ENCODE results near the gene ANKRD28. TPM values are rescaled to one million over a fixed set of nuclear protein-coding genes. Genes with fewer than 3 reads are reported as not detected.

The ANKRD28 gene
- total and polyA plus RNA-seq, 2 donors from 2014 or later, result 9.8 to 72.4 TPM

- Histone ChIP-seq H3K4me1 (ENCODE audit: control insufficient read depth in 2 of 3, insufficient read depth in 2 of 3, low read depth in 1 of 3, low read length in 3 of 3) (no peaks in the 10 kb centered on the region), H3K4me3 (ENCODE audit: low read length in 3 of 3) (no peak overlapping the region), H3K9ac (ENCODE audit: low read length in 3 of 3) (no peak overlapping the region), H3K27ac (ENCODE audit: low read depth in 2 of 2, low read length in 2 of 2) (no peak overlapping the region), H3K9me3 (ENCODE audit: control insufficient read depth in 2 of 3, insufficient read depth in 1 of 3, low read length in 3 of 3) (no peaks in the 10 kb centered on the region), H3K27me3 (ENCODE audit: control insufficient read depth, insufficient read depth, low read length) (no peaks in the 10 kb centered on the region), H3K36me3 (ENCODE audit: control insufficient read depth in 2 of 3, insufficient read depth in 3 of 3, low read length in 3 of 3) (no peaks in the 10 kb centered on the region)
- intact Hi-C loops (cut with DNase I), result no loop called here
- DNase-seq (no peak), FAIRE-seq (no peak)
- no peak for TF ChIP-seq CTCF (IDR thresholded peaks at IDR 0.05; ENCODE audit: borderline replicate concordance, extremely low read depth, insufficient read depth)
Observed at GRCh38 chr3:15831927-15832326, 34.1 kb upstream of the ANKRD28 start.

GRCh38 chr3:15825016-15825415 lies 27.2 kb upstream of the ANKRD28 start:
- Histone ChIP-seq H3K27me3 (ENCODE audit: control insufficient read depth, insufficient read depth, low read length) (no peaks in the 10 kb centered on the region), H3K27ac (ENCODE audit: low read depth in 2 of 2, low read length in 2 of 2) (no peak overlapping the region), H3K4me3 (ENCODE audit: low read length in 3 of 3) (no peak overlapping the region), H3K9me3 (ENCODE audit: control insufficient read depth in 2 of 3, insufficient read depth in 1 of 3, low read length in 3 of 3) (no peaks in the 10 kb centered on the region), H3K36me3 (ENCODE audit: control insufficient read depth in 2 of 3, insufficient read depth in 3 of 3, low read length in 3 of 3) (no peaks in the 10 kb centered on the region), H3K4me1 (ENCODE audit: control insufficient read depth in 2 of 3, insufficient read depth in 2 of 3, low read depth in 1 of 3, low read length in 3 of 3) (no peaks in the 10 kb centered on the region), H3K9ac (ENCODE audit: low read length in 3 of 3) (no peak overlapping the region)
- FAIRE-seq, result no peak
- TF ChIP-seq CTCF (IDR thresholded peaks at IDR 0.05; ENCODE audit: borderline replicate concordance, extremely low read depth, insufficient read depth), result no peak
- intact Hi-C loops (cut with DNase I), result no loop called here
- DNase-seq, result no peak

- no peak for TF ChIP-seq CTCF (IDR thresholded peaks at IDR 0.05; ENCODE audit: borderline replicate concordance, extremely low read depth, insufficient read depth)
- H3K27ac ChIP-seq (ENCODE audit: low read depth in 2 of 2, low read length in 2 of 2), result no peak overlapping the region
- no peaks in the 10 kb centered on the region for H3K36me3 ChIP-seq (ENCODE audit: control insufficient read depth in 2 of 3, insufficient read depth in 3 of 3, low read length in 3 of 3)
- DNase-seq (no peak), FAIRE-seq (no peak)
- intact Hi-C loops (cut with DNase I), result no loop called here
- H3K4me1 ChIP-seq (ENCODE audit: control insufficient read depth in 2 of 3, insufficient read depth in 2 of 3, low read depth in 1 of 3, low read length in 3 of 3), result no peaks in the 10 kb centered on the region
- no peaks in the 10 kb centered on the region for H3K9me3 ChIP-seq (ENCODE audit: control insufficient read depth in 2 of 3, insufficient read depth in 1 of 3, low read length in 3 of 3)
- no peaks in the 10 kb centered on the region for H3K27me3 ChIP-seq (ENCODE audit: control insufficient read depth, insufficient read depth, low read length)
- no peak overlapping the region for H3K9ac ChIP-seq (ENCODE audit: low read length in 3 of 3)
- H3K4me3 ChIP-seq (ENCODE audit: low read length in 3 of 3), result no peak overlapping the region
Observed at GRCh38 chr3:15823092-15823491, 25.3 kb upstream of the ANKRD28 start.

- intact Hi-C loops (cut with DNase I), result no loop called here
- H3K4me1 ChIP-seq (ENCODE audit: control insufficient read depth in 2 of 3, insufficient read depth in 2 of 3, low read depth in 1 of 3, low read length in 3 of 3), result no peaks in the 10 kb centered on the region
Observed at GRCh38 chr3:15822281-15822680, 24.5 kb upstream of the ANKRD28 start.

More at GRCh38 chr3:15822281-15822680, 24.5 kb upstream of the ANKRD28 start:
- TF ChIP-seq CTCF (IDR thresholded peaks at IDR 0.05; ENCODE audit: borderline replicate concordance, extremely low read depth, insufficient read depth), result no peak
- no peak overlapping the region for H3K4me3 ChIP-seq (ENCODE audit: low read length in 3 of 3)
- no peak overlapping the region for H3K9ac ChIP-seq (ENCODE audit: low read length in 3 of 3)
- H3K36me3 ChIP-seq (ENCODE audit: control insufficient read depth in 2 of 3, insufficient read depth in 3 of 3, low read length in 3 of 3), result no peaks in the 10 kb centered on the region
- DNase-seq (no peak), FAIRE-seq (no peak)
- no peaks in the 10 kb centered on the region for H3K9me3 ChIP-seq (ENCODE audit: control insufficient read depth in 2 of 3, insufficient read depth in 1 of 3, low read length in 3 of 3)
- H3K27me3 ChIP-seq (ENCODE audit: control insufficient read depth, insufficient read depth, low read length), result no peaks in the 10 kb centered on the region
- no peak overlapping the region for H3K27ac ChIP-seq (ENCODE audit: low read depth in 2 of 2, low read length in 2 of 2)

Data from kidney (tissue), 14 donors.